T-helper 1 cell treated with Interleukin-12 subunit alpha and Interleukin-12 subunit beta and Interleukin-4 antibody, amounts not matched to agents 30 ng/mL and 1 ng/mL, for 36 hours (primary cell): ENCODE data around the gene STX10. TPM values are rescaled to one million over a fixed set of nuclear protein-coding genes. Genes with fewer than 3 reads are reported as not detected.

ENCODE experiments used
- intact Hi-C: fragments of 100-400 bp; cut with micrococcal nuclease; formaldehyde crosslinking; loops from one replicate; pipeline ENCODE4 v1.15.1; 2024
- total RNA-seq: library from RNA; stranded (reverse); gene quantifications from 2 replicates; pipeline ENCODE4 v1.2.3, GENCODE V29; 2022

Gene STX10
- total RNA-seq, 1 donor from 2014 or later: 52.9 TPM

GRCh38 chr19:13165162-13165997, 15.2 kb upstream of the STX10 start:
- intact Hi-C loops: loop anchor here (5.0 kb wide), 2 partner anchors 672 to 1522 kb away; no protein-coding TSS in a partner anchor

- intact Hi-C loops: loop anchor here (5.0 kb wide), 3 partner anchors 673 to 1523 kb away; no protein-coding TSS in a partner anchor
Measured at GRCh38 chr19:13164343-13165161, 14.4 kb upstream of the STX10 start.

DNA sequence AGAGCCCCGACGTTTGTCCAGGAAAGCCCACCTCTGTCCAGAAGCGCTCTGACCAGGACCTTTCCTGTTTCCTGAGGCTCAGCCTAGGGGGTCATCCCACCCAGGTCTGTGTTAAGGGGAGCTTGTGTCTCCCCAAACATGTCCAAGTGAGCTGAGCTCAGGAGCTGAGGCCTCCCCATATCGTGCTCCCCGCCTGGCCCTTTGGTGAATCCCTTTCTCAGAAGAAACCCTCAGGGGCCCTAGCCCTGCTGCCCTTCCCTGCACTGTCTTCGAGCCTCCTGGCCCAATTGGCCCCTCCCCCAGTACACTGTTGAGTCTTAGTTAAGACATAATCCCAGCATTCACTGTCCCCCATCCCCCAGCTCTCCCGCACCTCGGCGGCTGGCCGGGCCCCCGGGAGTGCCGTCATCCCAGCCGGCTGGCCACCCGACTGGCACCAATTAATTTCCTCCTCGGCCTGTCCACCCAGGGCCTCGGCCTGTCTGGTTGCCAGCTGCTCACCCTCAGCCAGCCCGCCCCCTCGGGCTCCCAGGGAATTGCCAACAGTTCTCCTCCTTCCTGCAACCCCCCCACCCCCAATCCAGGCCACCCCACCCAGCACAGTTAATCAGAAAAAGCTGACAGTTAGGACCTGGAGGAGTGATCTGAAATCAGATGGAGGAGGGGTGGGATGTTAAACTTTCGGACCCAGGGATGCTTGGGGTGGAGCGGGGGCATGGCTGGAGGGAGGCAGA, 13.6 kb upstream of the STX10 start:
- intact Hi-C loops: loop anchor here (1.0 to 5.0 kb wide), 5 partner anchors 8 to 1204 kb away; partner anchors contain the start of gene TRMT1

DNA sequence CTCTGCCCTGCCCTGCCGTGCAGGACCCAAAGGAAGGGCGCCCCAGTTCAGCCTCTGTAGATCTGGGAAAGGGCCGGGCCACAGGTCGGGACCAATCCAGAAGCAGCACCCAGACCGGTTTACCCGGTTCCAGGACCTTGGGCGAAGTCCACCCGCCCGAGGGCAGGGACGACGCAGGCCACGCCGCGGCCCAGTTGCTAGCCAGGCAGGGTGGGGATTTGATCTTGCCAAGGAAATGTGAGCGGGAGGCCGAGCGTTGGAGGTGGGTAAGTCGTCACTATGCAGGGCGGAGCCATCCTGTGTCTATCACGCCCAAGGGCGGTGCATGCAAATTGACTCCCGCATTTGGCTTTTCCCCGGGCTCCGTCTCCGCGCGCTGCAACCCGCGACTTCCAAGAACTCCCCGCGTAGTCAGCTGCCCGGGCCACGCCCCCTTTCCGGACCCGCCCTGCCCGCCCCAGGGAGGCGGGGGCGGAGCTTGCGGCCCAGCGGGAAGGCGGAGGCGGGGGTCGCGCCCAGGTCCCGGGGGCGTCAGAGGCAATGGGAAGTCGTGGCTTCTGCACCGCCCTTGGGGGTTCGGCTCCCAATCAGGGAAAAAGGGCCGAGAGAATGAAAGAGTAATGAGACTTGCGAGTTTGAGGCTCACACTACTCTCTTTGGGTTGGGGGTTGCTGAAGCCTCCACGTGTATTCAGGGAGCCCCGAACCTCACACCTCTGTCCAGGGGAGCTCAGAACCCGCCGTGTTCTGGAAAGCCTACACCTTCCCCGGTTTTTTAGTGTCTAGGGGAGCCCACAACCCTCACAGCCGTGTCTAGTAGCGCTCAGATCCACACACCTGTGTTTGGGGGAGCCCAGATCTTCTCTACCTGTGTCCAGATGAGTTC, 12.8 kb upstream of the STX10 start:
- intact Hi-C loops: loop anchor here (1.0 to 5.0 kb wide), 5 partner anchors 8 to 1204 kb away; partner anchors contain the start of gene TRMT1

DNA sequence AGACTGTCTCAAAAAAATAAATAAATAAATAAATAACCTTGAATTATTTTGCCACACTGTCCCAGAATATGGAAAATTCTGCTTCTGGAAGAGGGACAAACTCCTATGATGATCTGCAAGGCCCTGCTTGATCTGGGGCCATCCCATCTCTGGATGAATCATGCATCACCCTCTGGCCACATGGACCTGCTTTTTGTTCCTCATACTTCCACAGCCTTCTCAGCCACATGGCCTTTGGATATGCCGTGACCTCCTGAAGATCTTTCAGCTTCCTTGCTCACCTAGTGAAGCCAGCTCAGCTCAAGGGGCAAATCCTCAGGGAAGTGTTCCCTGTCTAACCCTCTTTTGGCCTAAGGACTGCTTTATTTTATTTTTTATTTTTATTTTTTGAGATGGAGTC, 10.4 kb upstream of the STX10 start:
- intact Hi-C loops: loop anchor here (5.0 kb wide), 1 partner anchor 1207 kb away; no protein-coding TSS in a partner anchor

GRCh38 chr19:13159713-13160112, 9.5 kb upstream of the STX10 start:
- intact Hi-C loops: loop anchor here (5.0 to 10.0 kb wide), 4 partner anchors 545 to 1365 kb away; partner anchors contain the start of genes TECR, ZNF490 and ZNF791

DNA sequence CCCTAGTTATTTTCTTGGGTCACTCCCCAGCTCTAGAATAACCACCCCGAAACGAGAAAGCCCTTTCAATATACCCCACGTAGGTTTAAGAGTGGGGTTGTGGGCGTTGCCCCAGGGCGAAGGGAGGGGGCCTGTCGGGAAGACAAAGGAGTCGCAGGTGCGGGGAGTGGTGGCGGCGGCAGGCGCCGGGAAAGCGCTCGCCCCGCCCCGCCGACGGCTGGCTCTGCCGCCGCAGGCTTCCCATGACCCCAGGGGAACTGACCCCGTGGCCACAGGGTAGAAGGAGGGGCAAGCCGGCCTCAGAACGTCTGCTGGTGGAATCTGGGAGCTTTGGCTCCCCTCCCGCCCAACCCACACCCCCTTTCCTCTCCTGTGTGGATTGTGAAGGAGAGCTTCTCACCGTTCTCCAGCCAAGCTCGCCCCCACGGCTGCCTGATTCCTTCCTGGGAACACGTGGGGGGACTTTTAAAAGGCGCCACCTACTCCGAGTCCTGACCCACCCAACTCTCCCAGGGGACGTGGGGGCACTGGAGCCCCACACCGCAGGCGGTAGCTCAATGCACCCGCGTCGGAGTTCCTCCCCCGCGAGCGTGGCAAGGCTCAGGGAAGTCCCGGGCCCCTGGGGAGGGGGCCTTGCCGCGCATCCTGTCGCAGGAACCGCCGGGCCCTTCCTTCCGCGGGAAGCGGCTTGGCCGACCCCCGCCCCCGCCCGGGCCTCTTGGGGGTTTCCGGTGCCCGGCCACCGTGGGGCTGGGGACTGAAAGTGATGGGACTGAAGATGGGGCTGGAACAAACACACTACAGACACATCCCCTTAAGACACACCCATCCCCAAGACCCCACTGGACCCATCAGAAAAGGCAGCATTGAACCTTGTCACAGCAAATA, 5.5 kb upstream of the STX10 start:
- intact Hi-C loops: loop anchor here (1.0 to 10.0 kb wide), 9 partner anchors 8 to 1369 kb away; partner anchors contain the start of genes JUNB, TECR, ZNF490 and ZNF791

DNA sequence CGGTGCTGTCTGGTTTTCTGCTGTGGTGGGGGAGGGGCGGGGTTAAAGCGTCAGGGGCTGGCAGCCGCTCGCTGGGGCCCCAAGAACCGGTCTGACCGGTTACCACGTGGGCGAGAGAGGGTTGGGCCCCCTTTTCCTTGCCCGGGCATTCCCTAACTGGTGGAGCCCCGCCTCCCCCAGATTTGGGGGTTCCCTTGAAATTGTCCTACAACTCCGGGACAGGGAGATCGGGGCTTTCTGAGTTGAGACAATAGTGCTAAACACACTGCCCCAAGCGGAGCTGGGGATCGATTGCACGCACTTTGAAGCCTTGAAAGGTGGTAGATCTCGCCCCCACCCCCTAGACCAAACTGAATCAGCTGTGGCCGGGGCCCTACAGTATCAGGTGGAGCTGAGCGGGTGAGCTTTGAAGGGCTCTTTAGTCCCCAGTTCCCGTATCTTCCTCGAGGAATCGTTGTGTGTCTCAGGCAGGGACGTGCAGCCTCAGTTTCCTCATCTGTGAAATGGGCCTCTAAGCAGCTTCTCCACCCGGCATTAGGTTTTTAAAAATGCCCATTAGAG, 4.8 kb upstream of the STX10 start:
- intact Hi-C loops: loop anchor here (1.0 to 10.0 kb wide), 11 partner anchors 8 to 1370 kb away; partner anchors contain the start of genes DHPS, JUNB, RFX1 and TECR

GRCh38 chr19:13154241-13154778, 4.1 kb upstream of the STX10 start:
- intact Hi-C loops: loop anchor here (5.0 to 10.0 kb wide), 7 partner anchors 472 to 1370 kb away; partner anchors contain the start of genes DHPS, RFX1, TECR and ZNF490

DNA sequence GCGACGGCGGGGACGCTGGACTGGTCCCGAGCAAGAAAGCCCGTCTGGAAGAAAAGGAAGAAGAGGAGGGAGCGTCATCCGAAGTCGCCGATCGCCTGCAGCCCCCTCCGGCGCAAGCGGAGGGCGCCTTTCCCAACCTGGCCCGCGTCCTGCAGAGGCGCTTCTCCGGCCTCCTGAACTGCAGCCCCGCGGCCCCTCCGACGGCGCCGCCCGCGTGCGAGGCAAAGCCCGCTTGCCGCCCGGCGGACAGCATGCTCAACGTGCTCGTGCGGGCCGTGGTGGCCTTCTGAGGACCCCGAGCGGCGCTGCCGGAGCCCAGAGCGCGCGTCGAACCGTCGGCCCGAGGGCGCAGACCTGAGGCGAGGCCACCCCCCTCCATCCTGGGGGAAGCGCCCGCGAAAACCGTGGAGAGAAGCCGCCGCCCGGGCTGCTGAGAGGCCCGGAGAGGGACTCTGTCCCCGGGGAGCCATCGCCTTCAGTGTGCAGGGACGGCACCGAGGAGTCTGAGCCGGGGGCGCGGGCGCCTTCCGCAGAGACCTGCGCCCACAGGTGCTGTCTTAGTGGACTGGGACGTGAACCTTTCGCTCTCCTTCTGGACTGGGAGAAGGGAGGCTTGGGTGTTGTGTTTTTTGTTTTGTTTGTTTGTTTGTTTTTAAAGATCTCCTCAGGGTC, 3.5 kb upstream of the STX10 start:
- intact Hi-C loops: loop anchor here (2.0 to 10.0 kb wide), 8 partner anchors 471 to 1371 kb away; partner anchors contain the start of genes DDX39A, DHPS, RFX1 and TECR

- intact Hi-C loops: loop anchor here (2.0 to 10.0 kb wide), 8 partner anchors 471 to 1372 kb away; partner anchors contain the start of genes DDX39A, DHPS, RFX1 and TECR
Measured at GRCh38 chr19:13152974-13153568, 2.9 kb upstream of the STX10 start.

DNA sequence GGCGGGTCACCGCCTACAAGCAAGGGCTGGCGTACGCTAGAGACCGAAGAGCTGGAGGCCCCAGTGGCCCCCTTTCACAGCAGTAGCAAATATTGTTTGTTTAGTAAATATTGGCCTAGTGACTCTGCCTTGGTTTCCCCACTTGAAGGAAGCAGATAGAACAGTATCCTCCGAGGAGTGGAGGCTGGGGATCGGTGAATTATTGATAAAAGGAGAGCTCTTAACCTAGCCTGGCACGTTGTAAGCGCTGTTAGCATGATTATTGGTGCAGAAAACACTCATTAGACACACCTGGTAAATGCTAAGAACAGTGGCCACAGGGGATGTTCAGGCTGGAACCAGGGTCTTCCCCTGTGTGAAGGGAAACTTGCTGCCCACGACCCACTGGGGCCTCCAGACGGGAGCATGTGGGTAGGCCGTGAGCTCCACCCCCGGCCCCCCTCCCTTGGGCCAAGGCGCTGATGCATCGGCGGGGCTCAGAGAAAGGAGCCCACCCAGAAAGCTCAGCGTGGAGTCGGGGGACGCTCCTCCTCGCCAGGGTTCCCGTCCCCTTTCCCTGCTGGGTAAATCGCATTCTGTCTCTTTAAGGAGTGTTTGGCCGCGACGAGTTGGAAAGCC, 2.3 kb upstream of the STX10 start:
- intact Hi-C loops: loop anchor here (2.0 to 10.0 kb wide), 8 partner anchors 470 to 1372 kb away; partner anchors contain the start of genes DDX39A, DHPS, RFX1 and TECR

GRCh38 chr19:13151605-13152355, 1.6 kb upstream of the STX10 start:
- intact Hi-C loops: loop anchor here (1.0 to 10.0 kb wide), 13 partner anchors 16 to 1373 kb away; partner anchors contain the start of genes CALR, DDX39A, DHPS and FARSA

- intact Hi-C loops: loop anchor here (1.0 to 10.0 kb wide), 16 partner anchors 16 to 1374 kb away; partner anchors contain the start of genes CALR, DHPS, FARSA and JUNB
Measured at GRCh38 chr19:13150931-13151604, 893 bp upstream of the STX10 start.
